Measurements from ENCODE around the gene SPTB.

SPTB gene

GRCh38 chr14:64857979-64858744, 21.5 kb downstream of the SPTB start:
- peaks cover 13% of the 10 kb centered on the region for H3K27me3 ChIP-seq (ENCODE audit: control insufficient read depth, low read length)
- TF ChIP-seq, protein P1, sequence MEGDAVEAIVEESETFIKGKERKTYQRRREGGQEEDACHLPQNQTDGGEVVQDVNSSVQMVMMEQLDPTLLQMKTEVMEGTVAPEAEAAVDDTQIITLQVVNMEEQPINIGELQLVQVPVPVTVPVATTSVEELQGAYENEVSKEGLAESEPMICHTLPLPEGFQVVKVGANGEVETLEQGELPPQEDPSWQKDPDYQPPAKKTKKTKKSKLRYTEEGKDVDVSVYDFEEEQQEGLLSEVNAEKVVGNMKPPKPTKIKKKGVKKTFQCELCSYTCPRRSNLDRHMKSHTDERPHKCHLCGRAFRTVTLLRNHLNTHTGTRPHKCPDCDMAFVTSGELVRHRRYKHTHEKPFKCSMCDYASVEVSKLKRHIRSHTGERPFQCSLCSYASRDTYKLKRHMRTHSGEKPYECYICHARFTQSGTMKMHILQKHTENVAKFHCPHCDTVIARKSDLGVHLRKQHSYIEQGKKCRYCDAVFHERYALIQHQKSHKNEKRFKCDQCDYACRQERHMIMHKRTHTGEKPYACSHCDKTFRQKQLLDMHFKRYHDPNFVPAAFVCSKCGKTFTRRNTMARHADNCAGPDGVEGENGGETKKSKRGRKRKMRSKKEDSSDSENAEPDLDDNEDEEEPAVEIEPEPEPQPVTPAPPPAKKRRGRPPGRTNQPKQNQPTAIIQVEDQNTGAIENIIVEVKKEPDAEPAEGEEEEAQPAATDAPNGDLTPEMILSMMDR (IDR thresholded peaks at IDR 0.05; ENCODE audit: low read depth, low read length, poor library complexity, severe bottlenecking) = no peak
- no peak for TF ChIP-seq EZH2phosphoT487 (IDR thresholded peaks at IDR 0.05; ENCODE audit: borderline replicate concordance, low read length)

DNA sequence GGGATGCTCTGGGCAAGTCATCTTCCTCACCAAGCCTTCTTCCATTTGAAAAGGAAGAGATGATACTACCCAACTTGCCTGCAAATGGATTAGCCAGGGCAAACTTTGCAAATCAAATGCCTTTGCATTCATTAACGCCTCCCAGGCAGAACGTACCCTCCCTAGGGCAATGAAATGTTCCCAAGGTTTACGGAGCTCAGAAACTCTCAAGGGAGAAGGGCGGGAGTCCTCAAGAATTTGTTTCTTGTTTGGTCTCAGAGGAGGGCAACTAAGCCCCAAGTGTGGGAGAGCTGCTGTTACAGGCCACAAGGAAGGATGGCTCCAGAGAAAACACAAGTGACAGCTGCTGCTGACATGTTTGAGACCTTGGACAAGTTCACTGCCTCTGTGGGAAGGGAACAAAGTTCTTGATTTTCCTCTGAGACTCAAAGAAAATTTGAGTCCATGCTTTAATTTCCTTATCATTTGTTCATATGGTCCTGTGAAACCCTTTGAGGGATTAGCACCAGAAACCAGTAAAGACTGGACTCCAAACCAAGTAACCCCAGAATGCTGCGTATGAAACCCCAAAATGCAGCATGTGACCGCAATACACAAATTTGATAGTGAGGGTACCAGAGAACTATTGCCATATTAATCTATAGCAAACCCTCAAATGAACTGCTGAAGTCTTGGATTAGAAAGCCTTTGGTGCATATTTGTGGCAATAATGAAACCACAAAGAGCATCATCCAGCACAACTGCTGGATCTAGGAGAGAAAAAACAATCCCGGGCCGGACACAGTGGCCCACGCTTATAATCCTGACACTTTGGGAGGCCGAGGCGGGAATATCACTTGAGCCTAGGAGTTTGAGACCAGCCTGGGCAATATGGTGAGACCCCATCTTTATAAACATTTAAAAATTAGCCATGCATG, 22.9 kb downstream of the SPTB start:
- no peaks in the 10 kb centered on the region for H3K4me1 ChIP-seq (ENCODE audit: control insufficient read depth, low read length)
- no peaks in the 10 kb centered on the region for H3K9me3 ChIP-seq (ENCODE audit: control insufficient read depth, insufficient read depth, low read length)
- H3K36me3 ChIP-seq (ENCODE audit: control insufficient read depth, low read length) = no peaks in the 10 kb centered on the region
- no peaks in the 10 kb centered on the region for H3K79me2 ChIP-seq (ENCODE audit: control insufficient read depth, low read length)
- H3F3A ChIP-seq (ENCODE audit: control insufficient read depth, insufficient read depth) = no peaks in the 10 kb centered on the region
- H3K27me3 ChIP-seq (ENCODE audit: control insufficient read depth, low read length) = peaks cover 23% of the 10 kb centered on the region
- no peaks in the 10 kb centered on the region for H4K20me1 ChIP-seq (ENCODE audit: control insufficient read depth, insufficient read depth, low read depth, low read length)
- no peak overlapping the region for H3K4me2 ChIP-seq (ENCODE audit: low read length)
- no peak for TF ChIP-seq EZH2phosphoT487 (IDR thresholded peaks at IDR 0.05; ENCODE audit: borderline replicate concordance, low read length)
- TF ChIP-seq, protein P1 (IDR thresholded peaks at IDR 0.05; ENCODE audit: low read depth, low read length, poor library complexity, severe bottlenecking) = no peak
- no peak overlapping the region for H3K4me3 ChIP-seq (ENCODE audit: low read length)
- no peaks in the 10 kb centered on the region for H3K9me2 ChIP-seq (replicated peaks; ENCODE audit: control insufficient read depth, low read length)
- no peak overlapping the region for H3K27ac ChIP-seq (ENCODE audit: low read depth, low read length)

More at GRCh38 chr14:64857979-64858744, 21.5 kb downstream of the SPTB start:
- Histone ChIP-seq H3K9me3 (ENCODE audit: control insufficient read depth, insufficient read depth, low read length) (no peaks in the 10 kb centered on the region), H3K9me2 (replicated peaks; ENCODE audit: control insufficient read depth, low read length) (no peaks in the 10 kb centered on the region), H4K20me1 (ENCODE audit: control insufficient read depth, insufficient read depth, low read depth, low read length) (no peaks in the 10 kb centered on the region), H3K36me3 (ENCODE audit: control insufficient read depth, low read length) (no peaks in the 10 kb centered on the region), H3K27ac (ENCODE audit: low read depth, low read length) (no peak overlapping the region), H3K4me3 (ENCODE audit: low read length) (no peak overlapping the region), H3K4me1 (ENCODE audit: control insufficient read depth, low read length) (no peaks in the 10 kb centered on the region), H3F3A (ENCODE audit: control insufficient read depth, insufficient read depth) (no peaks in the 10 kb centered on the region), H3K4me2 (ENCODE audit: low read length) (no peak overlapping the region), H3K79me2 (ENCODE audit: control insufficient read depth, low read length) (no peaks in the 10 kb centered on the region)

- H3K4me2 ChIP-seq (ENCODE audit: low read length) = no peak overlapping the region
- peaks cover 25% of the 10 kb centered on the region for H3K27me3 ChIP-seq (ENCODE audit: control insufficient read depth, low read length)
- no peaks in the 10 kb centered on the region for H3K4me1 ChIP-seq (ENCODE audit: control insufficient read depth, low read length)
- no peaks in the 10 kb centered on the region for H3K36me3 ChIP-seq (ENCODE audit: control insufficient read depth, low read length)
- TF ChIP-seq EZH2phosphoT487 (IDR thresholded peaks at IDR 0.05; ENCODE audit: borderline replicate concordance, low read length) = no peak
- TF ChIP-seq, protein P1 (IDR thresholded peaks at IDR 0.05; ENCODE audit: low read depth, low read length, poor library complexity, severe bottlenecking) = no peak
- no peak overlapping the region for H3K4me3 ChIP-seq (ENCODE audit: low read length)
- no peaks in the 10 kb centered on the region for H3K9me2 ChIP-seq (replicated peaks; ENCODE audit: control insufficient read depth, low read length)
- H3K27ac ChIP-seq (ENCODE audit: low read depth, low read length) = no peak overlapping the region
- no peaks in the 10 kb centered on the region for H3K9me3 ChIP-seq (ENCODE audit: control insufficient read depth, insufficient read depth, low read length)
- H3F3A ChIP-seq (ENCODE audit: control insufficient read depth, insufficient read depth) = no peaks in the 10 kb centered on the region
- H4K20me1 ChIP-seq (ENCODE audit: control insufficient read depth, insufficient read depth, low read depth, low read length) = no peaks in the 10 kb centered on the region
- H3K79me2 ChIP-seq (ENCODE audit: control insufficient read depth, low read length) = no peaks in the 10 kb centered on the region
Observed at GRCh38 chr14:64855721-64856528, 23.8 kb downstream of the SPTB start.

All from DOHH2 (cell line).